NOMO-1 treated with dmso at 0.1 percent for 144 hours (cell line): Measurements from ENCODE around the gene PEX3.

Source experiments
- DNase-seq: peaks from one replicate; lab custom pipeline; 2025; ENCODE audit not compliant: unreplicated experiment; lab: John Stamatoyannopoulos, UW

Gene PEX3

GRCh38 chr6:143450453-143451371, at the start of gene PEX3, which contains the start of gene ADAT2:
Gene PEX3, plus strand, starts transcription at chr6:143450805. Its CDS starts 238 bp downstream, at chr6:143451043.
Gene ADAT2, minus strand, starts transcription at chr6:143450695. Its CDS starts 37 bp downstream, at chr6:143450658.
- DNase-seq = peak; percentile 96

GRCh38 chr6:143401068-143401446, 49.5 kb upstream of the PEX3 start:
- DNase-seq = no peak

- DNase-seq = no peak
Measured at GRCh38 chr6:143401636-143402370, 48.8 kb upstream of the PEX3 start.

- no peak for DNase-seq
Measured at GRCh38 chr6:143402721-143403336, 47.8 kb upstream of the PEX3 start.

GRCh38 chr6:143405373-143406154, 45.0 kb upstream of the PEX3 start:
- no peak for DNase-seq

GRCh38 chr6:143406673-143407072, 43.9 kb upstream of the PEX3 start:
- no peak for DNase-seq

- DNase-seq = no peak
Measured at GRCh38 chr6:143408151-143408786, 42.3 kb upstream of the PEX3 start.

- DNase-seq = no peak
Measured at GRCh38 chr6:143408787-143409162, 41.8 kb upstream of the PEX3 start.

- DNase-seq = no peak
Measured at GRCh38 chr6:143410859-143411270, 39.7 kb upstream of the PEX3 start.

GRCh38 chr6:143414769-143415168, 35.8 kb upstream of the PEX3 start:
- DNase-seq = no peak

GRCh38 chr6:143419526-143419925, 31.1 kb upstream of the PEX3 start:
- no peak for DNase-seq

GRCh38 chr6:143426026-143426425, 24.6 kb upstream of the PEX3 start:
- no peak for DNase-seq

GRCh38 chr6:143427109-143427817, 23.3 kb upstream of the PEX3 start:
- DNase-seq = peak; percentile 62

- DNase-seq = no peak
Measured at GRCh38 chr6:143429970-143430369, 20.6 kb upstream of the PEX3 start.

GRCh38 chr6:143431226-143431625, 19.4 kb upstream of the PEX3 start:
- DNase-seq = no peak

GRCh38 chr6:143432588-143432987, 18.0 kb upstream of the PEX3 start:
- no peak for DNase-seq

GRCh38 chr6:143441010-143441409, 9.6 kb upstream of the PEX3 start:
- no peak for DNase-seq

- no peak for DNase-seq
Measured at GRCh38 chr6:143441680-143442545, 8.7 kb upstream of the PEX3 start.

GRCh38 chr6:143443096-143443495, 7.5 kb upstream of the PEX3 start:
- DNase-seq = no peak
